Brain pericyte (primary cell): ENCODE measurements around the gene BTBD9.
A peak's percentile ranks its signal among the peaks of the same experiment; 100 is the strongest.

Experiments
- DNase-seq: peaks from one replicate; pipeline ENCODE4 v3.0.0-alpha.2; 2012; ENCODE audit warnings: low read depth, low spot score

BTBD9 gene

GRCh38 chr6:38482466-38482865 lies 157.3 kb downstream of the BTBD9 start:
- no peak for DNase-seq

- DNase-seq, result no peak
Observed at GRCh38 chr6:38481851-38482250, 157.9 kb downstream of the BTBD9 start.

GRCh38 chr6:38481211-38481836 lies 158.4 kb downstream of the BTBD9 start:
- no peak for DNase-seq

- DNase-seq, result no peak
Observed at GRCh38 chr6:38480036-38480435, 159.7 kb downstream of the BTBD9 start.

- DNase-seq, result no peak
Observed at GRCh38 chr6:38479331-38479730, 160.4 kb downstream of the BTBD9 start.

DNA sequence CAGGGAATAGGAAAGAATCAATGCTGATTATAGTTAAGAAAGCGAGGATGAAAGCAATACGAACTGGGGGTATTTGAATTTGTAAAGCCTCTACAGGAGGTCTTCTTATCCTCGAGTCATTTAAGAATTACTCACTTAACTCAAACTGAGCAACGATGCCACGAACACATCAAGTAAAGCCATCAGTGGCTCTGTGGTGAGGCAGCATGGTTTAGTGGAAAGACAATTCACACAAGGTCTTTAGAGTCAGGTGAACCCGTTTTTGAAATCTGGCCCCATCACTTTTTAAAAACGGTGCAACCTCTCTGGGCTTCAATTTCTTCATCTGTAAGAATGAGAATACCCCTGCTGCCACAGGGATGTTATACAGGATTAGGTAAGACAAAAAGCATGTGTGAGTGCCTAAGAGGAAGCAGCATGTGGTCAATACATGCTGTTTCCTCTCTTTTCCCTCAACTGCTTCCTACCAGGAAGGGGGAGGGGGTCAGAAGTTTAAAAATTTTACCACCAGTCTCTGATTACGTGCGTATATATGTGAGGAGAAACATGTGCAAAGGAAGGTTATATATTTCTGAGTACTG lies 162.0 kb downstream of the BTBD9 start:
- peak; percentile 20 for DNase-seq

GRCh38 chr6:38476888-38477287 lies 162.8 kb downstream of the BTBD9 start:
- DNase-seq, result no peak

DNA sequence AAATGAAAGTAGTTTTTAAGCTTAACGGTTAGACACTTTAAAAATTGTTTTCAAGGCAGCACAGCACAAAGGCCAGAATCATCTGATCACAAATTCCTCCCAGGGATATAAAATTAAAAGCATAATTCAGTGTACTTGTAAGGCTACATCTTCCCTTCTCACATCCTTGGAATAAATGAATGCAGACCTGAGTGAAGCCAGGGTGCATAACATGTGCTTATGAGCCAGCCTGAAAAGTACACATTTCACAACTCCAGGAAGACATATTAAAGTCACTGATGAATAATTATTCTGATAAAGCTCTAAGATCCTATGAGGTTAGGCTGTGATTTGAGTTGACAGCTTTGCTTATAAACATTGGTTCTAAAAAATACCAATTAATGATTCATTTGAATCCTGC lies 163.6 kb downstream of the BTBD9 start:
- DNase-seq, result no peak

DNA sequence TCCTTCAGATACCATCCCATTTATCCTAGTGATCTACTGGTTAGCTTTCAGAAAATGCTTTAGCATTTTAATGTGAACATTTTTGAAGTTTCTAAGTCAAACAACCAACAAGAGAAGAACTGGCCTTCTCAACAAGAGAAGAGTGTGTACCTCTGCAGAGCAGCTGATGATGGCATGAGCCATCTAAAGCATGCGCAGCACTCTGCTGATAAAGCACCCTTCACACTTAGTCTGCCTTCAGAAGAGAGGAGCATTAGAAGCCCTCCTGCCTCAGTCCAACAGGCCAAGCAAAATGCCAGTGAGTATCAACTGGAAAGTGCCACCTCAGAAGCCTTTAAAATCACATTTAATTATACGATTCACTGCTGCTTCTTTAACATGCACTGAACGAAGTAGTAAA lies 169.2 kb downstream of the BTBD9 start:
- DNase-seq, result no peak

DNA sequence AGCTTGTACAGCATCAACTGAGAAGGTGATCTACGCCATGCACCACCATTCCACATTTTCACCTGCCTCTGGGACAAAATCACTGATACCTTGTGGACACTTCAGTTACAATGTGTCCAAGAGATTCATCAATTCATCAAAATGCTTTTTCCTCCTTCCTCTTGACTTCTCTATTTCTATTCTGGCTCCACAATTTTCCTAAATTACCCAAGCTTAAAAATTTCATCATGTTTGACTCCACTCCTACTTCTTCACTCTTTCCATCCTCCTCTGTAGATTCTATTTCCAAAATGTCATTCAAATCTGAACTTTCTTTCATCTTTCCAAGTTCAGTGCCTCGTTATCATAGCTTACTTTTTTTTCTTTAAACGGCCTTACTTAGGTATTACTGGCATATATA lies 172.2 kb downstream of the BTBD9 start:
- DNase-seq, result no peak

DNA sequence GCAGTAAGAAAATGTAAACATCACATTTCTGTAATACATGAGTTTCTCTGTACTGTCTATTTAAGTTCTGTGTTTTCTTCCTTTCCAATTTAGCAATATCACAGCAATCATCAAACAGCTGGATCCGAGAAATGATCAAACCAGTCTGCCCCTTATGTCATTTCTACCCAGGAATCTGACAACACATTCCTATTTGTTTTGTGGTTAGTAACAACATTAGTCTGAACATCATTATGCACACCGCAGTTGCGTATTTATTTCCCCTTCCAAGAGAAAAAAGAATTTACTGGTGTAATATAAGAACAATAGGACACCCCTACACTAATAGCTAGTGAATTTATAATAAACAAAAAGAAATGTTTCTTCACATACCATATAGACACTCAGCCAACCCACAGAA lies 179.5 kb downstream of the BTBD9 start:
- DNase-seq, result peak; percentile 8

GRCh38 chr6:38459291-38459690 lies 180.4 kb downstream of the BTBD9 start:
- DNase-seq, result no peak

- no peak for DNase-seq
Observed at GRCh38 chr6:38453861-38454260, 185.9 kb downstream of the BTBD9 start.

- DNase-seq, result no peak
Observed at GRCh38 chr6:38452816-38453660, 186.7 kb downstream of the BTBD9 start.

- no peak for DNase-seq
Observed at GRCh38 chr6:38450717-38451116, 189.0 kb downstream of the BTBD9 start.

DNA sequence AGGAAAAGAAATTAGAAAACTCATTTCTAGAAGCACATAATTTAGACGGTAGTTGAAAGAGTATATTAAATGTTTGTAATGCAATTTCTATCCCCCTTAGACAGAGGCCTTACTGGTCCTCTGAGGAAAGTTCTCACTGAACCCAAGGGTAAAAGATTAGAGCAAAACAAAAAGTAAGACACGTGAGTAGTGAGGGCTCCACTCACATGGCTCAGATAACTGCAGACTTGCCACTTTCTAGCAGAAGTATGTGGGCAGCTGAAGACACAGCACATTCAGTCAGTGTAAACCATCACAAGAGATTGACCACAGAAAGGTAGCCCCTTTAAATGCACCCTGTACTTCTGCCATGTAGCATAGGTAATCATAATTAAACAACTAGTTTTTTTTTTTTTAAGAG lies 193.8 kb downstream of the BTBD9 start:
- DNase-seq, result no peak

- no peak for DNase-seq
Observed at GRCh38 chr6:38445336-38445735, 194.4 kb downstream of the BTBD9 start.

DNA sequence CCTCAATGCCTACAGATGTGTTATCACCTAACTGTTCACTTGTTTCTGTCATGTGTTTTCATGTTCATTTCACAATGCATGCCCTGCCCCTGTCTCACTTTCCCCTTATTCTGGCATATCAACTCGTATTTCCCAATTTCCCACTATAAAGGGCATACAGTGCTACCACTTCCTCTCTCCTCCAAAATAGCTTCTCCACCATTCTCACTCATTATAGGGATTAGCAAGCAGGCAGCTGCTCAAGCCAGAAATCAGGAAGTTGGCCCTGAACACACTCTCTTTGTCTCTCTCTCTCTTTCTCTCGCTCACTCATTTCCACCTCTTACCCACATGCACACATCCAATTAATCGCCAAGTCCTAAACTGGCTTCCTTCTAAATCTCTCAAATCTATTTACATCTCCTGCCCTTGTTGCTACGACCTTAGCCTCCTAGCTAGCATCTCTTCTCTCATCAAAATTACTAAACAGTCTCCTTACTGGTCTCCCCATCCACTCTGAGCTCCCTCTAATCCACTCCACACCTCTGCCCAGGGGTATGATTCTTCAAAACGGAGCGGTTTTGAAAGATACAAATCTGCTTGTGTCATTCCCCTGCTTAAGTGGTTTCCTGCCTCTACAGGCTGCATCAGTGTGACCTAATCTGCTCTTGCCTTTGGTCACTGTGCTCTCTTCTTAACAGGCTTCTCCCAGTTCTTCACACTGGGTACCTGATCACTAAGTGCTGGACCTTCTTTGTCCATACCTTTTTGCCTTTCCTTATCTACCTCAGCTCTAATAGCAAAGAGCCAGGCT lies 196.2 kb downstream of the BTBD9 start:
- DNase-seq, result no peak

GRCh38 chr6:38438097-38438496 lies 201.6 kb downstream of the BTBD9 start:
- DNase-seq, result no peak

- no peak for DNase-seq
Observed at GRCh38 chr6:38436726-38437465, 202.8 kb downstream of the BTBD9 start.

- no peak for DNase-seq
Observed at GRCh38 chr6:38435330-38435729, 204.4 kb downstream of the BTBD9 start.
